Muscle of leg (tissue), 11 donors: ENCODE results near the gene TBRG4. TPM values are rescaled to one million over a fixed set of nuclear protein-coding genes. Genes with fewer than 3 reads are reported as not detected.

Experiments used
- DNase-seq: peaks from one replicate; pipeline ENCODE4 v3.0.0; 2013
- H3K27ac ChIP-seq: one replicate; pipeline ENCODE4 v1.5.1; 2013; ENCODE audit warnings: mild to moderate bottlenecking, low read length, control low read depth
- H3K27me3 ChIP-seq: one replicate; pipeline ENCODE4 v1.6.1; 2013; ENCODE audit warnings: low read length; ENCODE audit not compliant: control insufficient read depth, insufficient read depth
- H3K36me3 ChIP-seq: one replicate; pipeline ENCODE4 v1.6.1; 2013; ENCODE audit warnings: low read length; ENCODE audit not compliant: control insufficient read depth, insufficient read depth
- H3K4me1 ChIP-seq: one replicate; pipeline ENCODE4 v1.6.1; 2013; ENCODE audit warnings: low read length; ENCODE audit not compliant: control insufficient read depth, insufficient read depth
- H3K4me3 ChIP-seq: one replicate; pipeline ENCODE4 v1.5.1; 2013; ENCODE audit warnings: low read length, control low read depth
- H3K9me3 ChIP-seq: replicated peaks from 2 replicates; pipeline ENCODE4 v1.6.1; 2013; ENCODE audit warnings: low read depth, low read length; ENCODE audit not compliant: control insufficient read depth
- WGBS: methylation state at CpG from one replicate; pipeline ENCODE4 v1.1.5; 2013; ENCODE audit warnings: missing lambda C conversion rate; ENCODE audit not compliant: insufficient coverage; 5-methylcytosine and 5-hydroxymethylcytosine counted together
- polyA plus RNA-seq, 8 donors: library from polyadenylated mRNA; unstranded; fragments of 120-200 nt; gene quantifications; one replicate each; pipeline versions ENCODE4 v1.2.1 to v1.2.3, GENCODE V29; 2013; ENCODE audit warnings: inconsistent platforms in 1 of 8, low replicate concordance in 1 of 8; ENCODE audit not compliant: insufficient read length in 8 of 8, insufficient read depth in 1 of 8
- total RNA-seq: library from RNA; stranded (reverse); fragments of 120-200 nt; gene quantifications from one replicate; pipeline ENCODE4 v1.2.4, GENCODE V29; 2013

TBRG4 gene
- total and polyA plus RNA-seq, 9 donors: 35.5 to 45.2 (median 39.6) TPM

DNA sequence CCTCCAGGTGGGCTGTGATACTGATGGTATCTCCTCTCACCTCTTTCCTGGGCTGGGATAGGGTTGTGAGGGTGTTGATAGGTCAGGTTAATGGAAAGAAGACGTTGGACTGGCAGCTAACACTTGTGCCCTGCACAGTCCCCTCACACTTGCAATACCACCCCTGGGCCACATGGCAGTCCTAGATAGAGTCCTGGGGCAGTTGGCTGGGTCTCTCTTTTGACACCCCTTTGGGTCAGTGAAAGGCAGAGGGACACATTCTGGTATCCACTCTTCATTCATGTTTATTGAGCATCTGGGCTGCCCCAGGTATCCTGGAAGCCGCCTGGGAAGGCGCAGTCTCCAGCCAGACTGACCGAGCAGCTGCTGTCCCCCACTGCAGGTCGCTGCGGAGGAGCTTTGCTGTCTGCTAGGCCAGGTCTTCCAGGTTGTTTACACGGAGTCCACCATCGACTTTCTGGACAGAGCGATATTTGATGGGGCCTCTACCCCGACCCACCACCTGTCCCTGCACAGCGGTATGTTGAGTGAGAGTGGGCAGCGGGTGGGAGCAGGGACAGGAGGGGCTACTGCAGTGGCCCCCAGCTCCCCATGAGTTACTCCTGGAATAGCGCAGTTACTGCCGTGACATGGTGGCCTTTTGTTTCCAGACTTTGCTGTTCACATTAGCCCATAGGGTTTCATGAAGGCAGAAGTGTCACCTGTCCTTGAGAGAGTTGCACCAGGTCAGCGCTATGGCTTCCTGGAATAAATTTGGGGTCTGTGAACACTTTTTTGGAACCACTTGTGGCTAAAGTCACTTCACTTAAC lies 41.8 kb downstream of the TBRG4 start:
- peaks cover 85% of the 10 kb centered on the region for H3K36me3 ChIP-seq
- no peaks in the 10 kb centered on the region for H3K4me1 ChIP-seq
- 93% methylated on average over 11 of the region's 15 CpGs for WGBS
- no peaks in the 10 kb centered on the region for H3K27me3 ChIP-seq
- H3K9me3 ChIP-seq: no peaks in the 10 kb centered on the region
- no peak for DNase-seq
- no peak overlapping the region for H3K4me3 ChIP-seq
- no peak overlapping the region for H3K27ac ChIP-seq

- no peak overlapping the region for H3K27ac ChIP-seq
- no peak for DNase-seq
- H3K27me3 ChIP-seq: no peaks in the 10 kb centered on the region
- no peaks in the 10 kb centered on the region for H3K4me1 ChIP-seq
- 95% methylated on average over 15 of the region's 15 CpGs for WGBS
- no peaks in the 10 kb centered on the region for H3K9me3 ChIP-seq
- peaks cover 85% of the 10 kb centered on the region for H3K36me3 ChIP-seq
- H3K4me3 ChIP-seq: no peak overlapping the region
These were observed 43.1 kb downstream of the TBRG4 start for GRCh38 chr7:45068236-45069023.

GRCh38 chr7:45067582-45067981 lies 43.9 kb downstream of the TBRG4 start:
- H3K27me3 ChIP-seq: no peaks in the 10 kb centered on the region
- 96% methylated on average over 3 of the region's 3 CpGs for WGBS
- H3K36me3 ChIP-seq: peaks cover 77% of the 10 kb centered on the region

DNA sequence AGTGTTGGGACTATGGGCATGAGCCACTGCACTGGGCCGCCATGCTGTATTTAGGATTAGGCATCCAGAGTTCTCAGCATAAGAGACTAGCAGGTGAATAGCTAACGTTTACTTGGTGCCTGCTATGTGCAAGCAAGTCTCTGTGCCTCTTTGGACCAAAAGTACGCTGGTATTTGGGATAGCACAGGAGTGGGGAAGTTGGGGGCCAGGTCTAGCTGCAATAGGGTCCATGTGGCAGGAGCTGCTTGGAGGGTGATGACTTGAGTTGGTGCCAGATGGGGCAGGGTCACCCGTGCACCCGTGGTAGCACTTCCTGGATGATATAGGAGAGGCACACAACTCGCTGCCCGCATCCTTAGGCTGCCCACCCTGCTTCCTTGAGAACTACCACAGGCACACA lies 45.1 kb downstream of the TBRG4 start:
- 100% methylated on average over 3 of the region's 7 CpGs for WGBS
- Histone ChIP-seq H3K9me3 (no peaks in the 10 kb centered on the region), H3K27me3 (no peaks in the 10 kb centered on the region), H3K4me1 (no peaks in the 10 kb centered on the region), H3K4me3 (no peak overlapping the region), H3K36me3 (peaks cover 70% of the 10 kb centered on the region), H3K27ac (no peak overlapping the region)
- no peak for DNase-seq

More at GRCh38 chr7:45067582-45067981, 43.9 kb downstream of the TBRG4 start:
- no peak for DNase-seq
- no peaks in the 10 kb centered on the region for H3K4me1 ChIP-seq
- no peaks in the 10 kb centered on the region for H3K9me3 ChIP-seq
- no peak overlapping the region for H3K4me3 ChIP-seq
- no peak overlapping the region for H3K27ac ChIP-seq

- Histone ChIP-seq H3K4me3 (no peak overlapping the region), H3K27me3 (no peaks in the 10 kb centered on the region), H3K4me1 (no peaks in the 10 kb centered on the region), H3K9me3 (no peaks in the 10 kb centered on the region), H3K36me3 (peaks cover 60% of the 10 kb centered on the region), H3K27ac (no peak overlapping the region)
- WGBS: 90% methylated on average over 2 of the region's 12 CpGs
- DNase-seq: no peak
These were observed 46.2 kb downstream of the TBRG4 start for GRCh38 chr7:45065031-45065995.

DNA sequence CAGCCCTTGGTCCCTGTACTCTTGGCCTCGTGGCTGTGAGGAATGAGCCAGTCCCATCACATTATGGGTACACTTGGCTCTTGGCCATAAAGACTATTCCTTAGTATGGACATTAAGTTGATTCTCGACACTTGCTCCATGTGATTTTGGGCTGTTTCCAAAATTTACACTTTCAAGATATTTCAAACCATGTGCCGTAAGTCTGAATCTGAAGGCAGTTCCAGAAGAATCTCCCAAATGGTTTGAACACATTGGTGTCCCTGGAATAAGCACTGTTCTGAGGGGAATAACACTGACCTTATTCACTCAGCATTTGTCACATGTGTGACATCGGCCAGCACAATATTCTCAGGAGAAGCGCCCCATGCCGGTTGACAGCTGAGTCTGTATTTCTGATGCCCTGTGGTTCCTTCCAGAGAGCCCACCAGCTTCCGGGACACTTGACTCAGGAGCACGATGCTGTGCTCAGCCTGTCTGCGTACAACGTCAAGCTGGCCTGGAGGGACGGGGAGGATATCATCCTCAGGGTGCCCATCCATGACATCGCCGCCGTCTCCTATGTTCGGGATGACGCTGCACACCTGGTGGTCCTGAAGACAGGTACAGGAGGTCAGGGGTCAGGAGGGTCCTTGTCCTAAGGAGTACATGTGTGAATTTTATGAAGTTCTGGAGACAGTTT lies 47.3 kb downstream of the TBRG4 start:
- no peaks in the 10 kb centered on the region for H3K27me3 ChIP-seq
- no peak overlapping the region for H3K4me3 ChIP-seq
- no peaks in the 10 kb centered on the region for H3K9me3 ChIP-seq
- WGBS: 96% methylated on average over 14 of the region's 16 CpGs
- no peak overlapping the region for H3K27ac ChIP-seq
- peaks cover 49% of the 10 kb centered on the region for H3K36me3 ChIP-seq
- no peak for DNase-seq
- no peaks in the 10 kb centered on the region for H3K4me1 ChIP-seq

GRCh38 chr7:45061806-45062425 lies 49.6 kb downstream of the TBRG4 start:
- no peaks in the 10 kb centered on the region for H3K4me1 ChIP-seq

GRCh38 chr7:45061352-45061751 lies 50.1 kb downstream of the TBRG4 start:
- DNase-seq: no peak
- Histone ChIP-seq H3K4me3 (no peak overlapping the region), H3K27me3 (no peaks in the 10 kb centered on the region), H3K9me3 (no peaks in the 10 kb centered on the region), H3K36me3 (peaks cover 31% of the 10 kb centered on the region), H3K27ac (no peak overlapping the region), H3K4me1 (no peaks in the 10 kb centered on the region)
- WGBS: no CpG with 5 or more reads among the region's 2 CpGs

More at GRCh38 chr7:45061806-45062425, 49.6 kb downstream of the TBRG4 start:
- H3K36me3 ChIP-seq: peaks cover 33% of the 10 kb centered on the region
- WGBS: no CpG with 5 or more reads among the region's 1 CpG
- no peaks in the 10 kb centered on the region for H3K27me3 ChIP-seq
- no peak overlapping the region for H3K4me3 ChIP-seq
- no peak overlapping the region for H3K27ac ChIP-seq
- H3K9me3 ChIP-seq: no peaks in the 10 kb centered on the region
- no peak for DNase-seq

- Histone ChIP-seq H3K4me3 (no peak overlapping the region), H3K27me3 (no peaks in the 10 kb centered on the region), H3K4me1 (no peaks in the 10 kb centered on the region), H3K27ac (no peak overlapping the region), H3K9me3 (no peaks in the 10 kb centered on the region), H3K36me3 (peaks cover 22% of the 10 kb centered on the region)
- no peak for DNase-seq
- no CpG with 5 or more reads among the region's 3 CpGs for WGBS
These were observed 51.2 kb downstream of the TBRG4 start for GRCh38 chr7:45060295-45060694.
